Astrocyte of the cerebellum (primary cell): ENCODE measurements around the gene RIT2.

Experiments
- DNase-seq: peaks from one replicate; pipeline ENCODE4 v3.0.0-alpha.2; 2011; ENCODE audit warnings: low read depth
- H3K4me3 ChIP-seq: 2 replicates; pipeline ENCODE4 v1.5.1; 2011; ENCODE audit warnings: mild to moderate bottlenecking, low read depth, low read length, moderate library complexity
- CTCF ChIP-seq: IDR thresholded peaks from 2 replicates; pipeline ENCODE4 v1.5.1; 2012; ENCODE audit warnings: low read length, low read depth, moderate library complexity, mild to moderate bottlenecking; ENCODE audit errors: missing control alignments
- in situ Hi-C: cut with HindIII; loops from 2 replicates; pipeline ENCODE4 v1.10.0; 2017; ENCODE audit warnings: low sequenced_read_pairs

The RIT2 gene

GRCh38 chr18:43129946-43130524 is 14.6 kb upstream of the RIT2 start:
- in situ Hi-C loops, result no loop called here
- TF ChIP-seq CTCF, result no peak
- DNase-seq, result peak; percentile 0
- peak overlapping the region; percentile 23 for H3K4me3 ChIP-seq

GRCh38 chr18:43125471-43125870 is 10.0 kb upstream of the RIT2 start:
- TF ChIP-seq CTCF, result no peak
- H3K4me3 ChIP-seq, result no peak overlapping the region
- in situ Hi-C loops, result no loop called here
- no peak for DNase-seq

- in situ Hi-C loops, result no loop called here
- H3K4me3 ChIP-seq, result no peak overlapping the region
- TF ChIP-seq CTCF, result no peak
- no peak for DNase-seq
Measured at GRCh38 chr18:43122955-43123354, 7.5 kb upstream of the RIT2 start.

DNA sequence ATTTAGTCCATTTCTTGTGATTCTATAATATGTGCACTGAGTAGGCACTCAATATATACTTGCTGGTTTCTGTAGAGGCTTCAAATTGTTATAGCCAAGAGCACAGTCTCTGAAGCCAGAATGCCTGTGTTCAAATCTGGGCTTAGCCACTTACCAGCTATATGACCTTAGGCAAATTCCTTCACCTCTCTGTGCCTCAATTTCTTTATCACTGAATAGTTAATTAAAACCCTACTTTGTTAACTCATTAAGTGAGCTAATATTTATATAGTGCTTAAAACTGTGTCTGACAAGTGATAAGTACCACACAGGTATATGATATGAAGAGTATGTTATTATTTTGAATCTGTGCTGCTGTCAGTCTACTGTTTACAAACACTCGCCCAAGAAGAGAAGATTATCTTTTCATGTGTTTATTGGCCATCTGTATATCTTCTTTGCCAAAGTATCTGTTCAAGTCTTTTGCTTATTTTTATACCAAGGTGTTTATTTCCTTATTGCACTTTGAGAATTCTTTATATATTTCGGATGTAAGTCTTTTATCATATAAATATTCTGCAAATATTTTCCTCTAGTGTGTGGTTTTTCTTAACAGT is 1.3 kb upstream of the RIT2 start:
- H3K4me3 ChIP-seq, result no peak overlapping the region
- in situ Hi-C loops, result no loop called here
- DNase-seq, result no peak
- TF ChIP-seq CTCF, result no peak

- H3K4me3 ChIP-seq, result no peak overlapping the region
- DNase-seq, result no peak
- no peak for TF ChIP-seq CTCF
- in situ Hi-C loops, result no loop called here
Measured at GRCh38 chr18:43113220-43113895, 2.1 kb downstream of the RIT2 start.

DNA sequence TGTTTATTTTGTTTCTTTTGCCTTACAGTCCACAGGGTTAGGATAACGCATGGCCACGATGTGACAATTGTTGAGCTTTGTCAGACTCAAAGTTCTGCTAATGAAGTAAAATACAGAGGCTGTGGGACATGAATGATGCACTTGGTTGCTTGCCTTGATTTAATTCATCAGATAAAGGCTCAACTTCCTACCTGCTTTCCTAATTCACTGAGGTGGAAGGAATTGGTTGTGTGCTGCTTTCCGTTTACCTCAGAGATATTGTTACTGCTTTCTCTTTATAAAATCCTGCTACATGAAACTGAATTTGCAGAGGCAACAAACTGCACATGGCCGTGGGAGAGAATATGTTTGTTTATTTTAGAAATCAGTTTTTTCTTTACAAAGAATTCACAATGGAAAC is 6.6 kb downstream of the RIT2 start:
- in situ Hi-C loops, result no loop called here
- no peak for DNase-seq
- TF ChIP-seq CTCF, result no peak
- H3K4me3 ChIP-seq, result no peak overlapping the region
